Upper lobe of left lung (tissue), 6 donors: ENCODE measurements around the gene LCN2. TPM values are rescaled to one million over a fixed set of nuclear protein-coding genes. Genes with fewer than 3 reads are reported as not detected.
A peak's percentile ranks its signal among the peaks of the same experiment; 100 is the strongest.

ENCODE experiments used
- ATAC-seq, 2 donors: fragments of 200-7000 bp; cut with Tn5 transposase; one replicate each; pipeline ENCODE4 v1.9.1; 2022; ENCODE audit warnings: mild to moderate bottlenecking in 2 of 2, moderate library complexity in 2 of 2; ENCODE audit not compliant: low FRiP score in 2 of 2
- DNase-seq, 2 donors: peaks; one replicate each; pipeline ENCODE4 v3.0.0-alpha.2; 2019 to 2020
- H3K27ac ChIP-seq, 4 donors: fragments of 200-600 bp; sonication (generic); one replicate each; pipeline ENCODE4 v1.5.1; 2016 to 2019
- H3K27me3 ChIP-seq, 4 donors: fragments of 200-600 bp; sonication (generic); one replicate each; pipeline ENCODE4 v1.5.1; 2017 to 2019
- H3K36me3 ChIP-seq, 4 donors: fragments of 200-600 bp; sonication (generic); one replicate each; pipeline ENCODE4 v1.5.1; 2016 to 2019
- H3K4me1 ChIP-seq, 4 donors: fragments of 200-600 bp; sonication (generic); one replicate each; pipeline ENCODE4 v1.5.1; 2018 to 2019
- H3K4me3 ChIP-seq, 4 donors: fragments of 200-600 bp; sonication (generic); one replicate each; pipeline ENCODE4 v1.5.1; 2017 to 2019; ENCODE audit warnings: mild to moderate bottlenecking in 2 of 4, moderate library complexity in 1 of 4
- H3K9me3 ChIP-seq, 4 donors: fragments of 200-600 bp; sonication (generic); one replicate each; pipeline ENCODE4 v1.5.1; 2018 to 2019
- EP300 ChIP-seq, 4 donors: sonication (generic); formaldehyde crosslinking; IDR thresholded peaks; one replicate each; pipeline ENCODE4 v1.5.1; 2017; ENCODE audit warnings: antibody characterized with exemption in 4 of 4, control low read depth in 2 of 4
- POLR2A ChIP-seq, 4 donors: fragments of 450-650 bp; IDR thresholded peaks; one replicate each; pipeline ENCODE4 v1.5.1; 2016 to 2017; ENCODE audit warnings: antibody characterized with exemption in 4 of 4, mild to moderate bottlenecking in 2 of 4
- POLR2AphosphoS5 ChIP-seq, 2 donors: sonication (generic); formaldehyde crosslinking; IDR thresholded peaks; one replicate each; pipeline ENCODE4 v1.5.1; 2017; ENCODE audit warnings: antibody characterized with exemption in 2 of 2
- WGBS, 2 donors: methylation state at CpG; one replicate each; pipeline ENCODE4 v1.1.5; 2017 to 2018; 5-methylcytosine and 5-hydroxymethylcytosine counted together
- total RNA-seq, 6 donors: library from RNA; depleted of rRNA in 4 of 6; stranded (reverse); fragments of >200 nt in 4 of 6; gene quantifications; one replicate each; pipeline versions ENCODE4 v1.1.0 to v1.2.1, GENCODE V29; 2016 to 2021
- TF ChIP-seq, protein P1 (sequence below), 6 experiments: fragments of 450-650 bp in 4 of 6; fragments of 200-600 bp in 2 of 6; sonication (generic) in 2 of 6; IDR thresholded peaks; one replicate each; pipeline ENCODE4 v1.5.1; 2016 to 2019; ENCODE audit warnings: antibody characterized with exemption in 6 of 6
- donor health status: DM: no; HTN: no; CAD: no; lungs with moderate emphysema.
- donor health status: DM: no; HTN: yes; CAD: no; lungs with severe emphysema.

LCN2 gene
- total RNA-seq, 6 donors from 2014 or later: 9.0 to 193 (median 38.2) TPM

DNA sequence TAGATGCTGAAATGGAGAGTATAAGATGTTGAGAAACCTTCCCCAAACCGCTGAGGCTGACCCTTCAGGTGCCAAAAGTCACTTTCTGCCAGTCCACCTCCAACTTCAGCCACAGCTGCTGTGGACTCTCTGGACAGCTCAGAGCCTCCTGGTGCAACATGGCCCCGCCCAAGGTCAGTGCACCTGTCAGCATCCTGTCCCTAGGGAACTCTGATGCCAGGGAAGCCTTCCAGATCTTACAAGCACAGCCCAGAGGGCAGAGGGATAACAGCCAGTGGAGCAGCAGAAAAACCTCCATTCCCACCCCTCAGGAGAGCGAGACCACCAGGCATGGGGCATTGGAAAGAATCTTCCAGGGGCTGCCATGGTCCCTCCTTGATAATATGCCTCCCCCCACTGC lies 11.3 kb upstream of the LCN2 start:
- Histone ChIP-seq H3K36me3 (no peaks in the 10 kb centered on the region), H3K9me3 (no peaks in the 10 kb centered on the region), H3K27ac (no peak overlapping the region), H3K27me3 (no peaks in the 10 kb centered on the region), H3K4me1 (peaks cover 0 to 3% (median 0%) of the 10 kb centered on the region in 4 donors), H3K4me3 (no peak overlapping the region)
- DNase-seq (no peak), ATAC-seq (peak in 1 of 2 donors; percentile 38)
- TF ChIP-seq, protein P1, sequence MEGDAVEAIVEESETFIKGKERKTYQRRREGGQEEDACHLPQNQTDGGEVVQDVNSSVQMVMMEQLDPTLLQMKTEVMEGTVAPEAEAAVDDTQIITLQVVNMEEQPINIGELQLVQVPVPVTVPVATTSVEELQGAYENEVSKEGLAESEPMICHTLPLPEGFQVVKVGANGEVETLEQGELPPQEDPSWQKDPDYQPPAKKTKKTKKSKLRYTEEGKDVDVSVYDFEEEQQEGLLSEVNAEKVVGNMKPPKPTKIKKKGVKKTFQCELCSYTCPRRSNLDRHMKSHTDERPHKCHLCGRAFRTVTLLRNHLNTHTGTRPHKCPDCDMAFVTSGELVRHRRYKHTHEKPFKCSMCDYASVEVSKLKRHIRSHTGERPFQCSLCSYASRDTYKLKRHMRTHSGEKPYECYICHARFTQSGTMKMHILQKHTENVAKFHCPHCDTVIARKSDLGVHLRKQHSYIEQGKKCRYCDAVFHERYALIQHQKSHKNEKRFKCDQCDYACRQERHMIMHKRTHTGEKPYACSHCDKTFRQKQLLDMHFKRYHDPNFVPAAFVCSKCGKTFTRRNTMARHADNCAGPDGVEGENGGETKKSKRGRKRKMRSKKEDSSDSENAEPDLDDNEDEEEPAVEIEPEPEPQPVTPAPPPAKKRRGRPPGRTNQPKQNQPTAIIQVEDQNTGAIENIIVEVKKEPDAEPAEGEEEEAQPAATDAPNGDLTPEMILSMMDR (IDR thresholded peaks at IDR 0.05): no peak
- TF ChIP-seq EP300 (IDR thresholded peaks at IDR 0.05) (no peak), POLR2A (IDR thresholded peaks at IDR 0.05) (no peak)
- 90 to 93% methylated on average over 1 to 3 of the region's 3 CpGs for WGBS, 2 donors

DNA sequence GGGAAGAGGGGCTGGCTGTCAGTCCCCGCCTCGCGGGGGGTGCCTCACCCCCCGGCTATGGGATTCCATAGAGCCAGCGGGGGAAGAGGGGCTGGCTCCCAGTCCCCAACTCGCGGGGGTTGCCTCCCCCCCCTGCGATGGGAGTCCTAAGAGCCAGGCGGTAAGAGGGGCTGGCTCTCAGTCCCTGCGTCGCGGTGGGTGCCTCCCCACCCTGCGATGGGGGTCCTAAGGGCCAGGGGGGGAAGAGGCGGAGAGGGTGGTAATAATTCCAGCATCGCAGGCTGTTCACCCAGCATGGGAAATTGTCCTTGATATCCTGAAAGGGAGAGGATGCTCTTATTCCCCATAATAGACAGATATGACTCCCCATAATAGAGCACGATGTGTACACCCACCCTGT lies 9.6 kb upstream of the LCN2 start:
- no peaks in the 10 kb centered on the region for H3K9me3 ChIP-seq
- no peaks in the 10 kb centered on the region for H3K36me3 ChIP-seq
- H3K4me1 ChIP-seq: peaks cover 0 to 3% (median 0%) of the 10 kb centered on the region in 4 donors
- no peak for TF ChIP-seq EP300 (IDR thresholded peaks at IDR 0.05)
- TF ChIP-seq, protein P1 (IDR thresholded peaks at IDR 0.05): no peak
- TF ChIP-seq POLR2AphosphoS5 (IDR thresholded peaks at IDR 0.05): no peak
- no peak for TF ChIP-seq POLR2A (IDR thresholded peaks at IDR 0.05)
- no peaks in the 10 kb centered on the region for H3K27me3 ChIP-seq
- 77 to 90% methylated on average over 4 to 7 of the region's 16 CpGs for WGBS, 2 donors
- H3K27ac ChIP-seq: no peak overlapping the region
- no peak overlapping the region for H3K4me3 ChIP-seq
- DNase-seq (no peak), ATAC-seq (no peak)

DNA sequence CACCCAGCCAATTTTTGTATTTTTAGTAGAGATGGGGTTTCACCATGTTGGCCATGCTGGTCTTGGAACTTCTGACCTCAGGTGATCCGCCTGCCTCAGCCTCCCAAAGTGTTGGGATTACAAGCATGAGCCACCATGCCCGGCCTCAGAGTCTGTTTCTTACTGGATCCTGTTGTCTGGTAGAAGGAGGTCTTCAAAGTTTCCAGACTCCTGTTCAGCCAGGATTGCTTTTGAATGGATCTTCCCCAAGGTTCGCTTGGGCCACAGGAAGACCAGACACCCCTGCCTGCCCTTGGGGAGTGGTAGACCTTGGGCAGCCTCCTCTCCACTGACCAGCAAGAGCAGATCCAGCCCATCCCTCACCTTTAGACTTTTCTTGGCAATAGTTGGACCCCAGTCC lies 7.6 kb upstream of the LCN2 start:
- ATAC-seq (no peak), DNase-seq (no peak)
- TF ChIP-seq POLR2A (IDR thresholded peaks at IDR 0.05): no peak
- no peak for TF ChIP-seq EP300 (IDR thresholded peaks at IDR 0.05)
- TF ChIP-seq, protein P1 (IDR thresholded peaks at IDR 0.05): no peak
- TF ChIP-seq POLR2AphosphoS5 (IDR thresholded peaks at IDR 0.05): no peak
- Histone ChIP-seq H3K4me1 (peaks cover 0 to 4% (median 1%) of the 10 kb centered on the region in 4 donors), H3K4me3 (no peak overlapping the region), H3K36me3 (no peaks in the 10 kb centered on the region), H3K9me3 (no peaks in the 10 kb centered on the region), H3K27me3 (no peaks in the 10 kb centered on the region), H3K27ac (no peak overlapping the region)
- WGBS, 2 donors: 57 to 98% methylated on average over 1 to 3 of the region's 3 CpGs

DNA sequence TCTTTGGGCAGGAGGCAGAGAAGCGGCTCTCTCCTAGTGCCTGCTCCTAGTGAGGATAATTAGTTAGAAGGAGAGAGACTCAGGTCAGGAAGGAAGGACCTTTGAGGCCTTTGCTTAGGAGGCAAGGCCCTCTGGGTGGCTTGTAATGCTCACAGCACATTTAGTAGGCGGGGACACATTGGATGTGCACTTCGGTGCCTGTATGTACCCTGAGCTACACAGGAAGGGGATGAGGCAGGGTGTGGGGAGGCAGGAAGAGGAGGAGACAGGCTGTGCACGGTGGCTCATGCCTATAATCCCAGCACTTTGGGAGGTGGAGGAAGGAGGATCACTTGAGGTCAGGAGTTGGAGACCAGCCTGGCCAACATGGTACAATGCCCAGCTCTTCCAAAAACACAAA lies 7.2 kb upstream of the LCN2 start:
- no peaks in the 10 kb centered on the region for H3K36me3 ChIP-seq
- TF ChIP-seq, protein P1 (IDR thresholded peaks at IDR 0.05): no peak
- TF ChIP-seq EP300 (IDR thresholded peaks at IDR 0.05) (no peak), POLR2AphosphoS5 (IDR thresholded peaks at IDR 0.05) (no peak), POLR2A (IDR thresholded peaks at IDR 0.05) (no peak)
- ATAC-seq (no peak), DNase-seq (no peak)
- no peaks in the 10 kb centered on the region for H3K27me3 ChIP-seq
- H3K9me3 ChIP-seq: no peaks in the 10 kb centered on the region
- H3K27ac ChIP-seq: no peak overlapping the region
- H3K4me1 ChIP-seq: peaks cover 0 to 4% (median 1%) of the 10 kb centered on the region in 4 donors
- WGBS, 2 donors: 51 to 60% methylated on average over 4 of the region's 4 CpGs
- no peak overlapping the region for H3K4me3 ChIP-seq

DNA sequence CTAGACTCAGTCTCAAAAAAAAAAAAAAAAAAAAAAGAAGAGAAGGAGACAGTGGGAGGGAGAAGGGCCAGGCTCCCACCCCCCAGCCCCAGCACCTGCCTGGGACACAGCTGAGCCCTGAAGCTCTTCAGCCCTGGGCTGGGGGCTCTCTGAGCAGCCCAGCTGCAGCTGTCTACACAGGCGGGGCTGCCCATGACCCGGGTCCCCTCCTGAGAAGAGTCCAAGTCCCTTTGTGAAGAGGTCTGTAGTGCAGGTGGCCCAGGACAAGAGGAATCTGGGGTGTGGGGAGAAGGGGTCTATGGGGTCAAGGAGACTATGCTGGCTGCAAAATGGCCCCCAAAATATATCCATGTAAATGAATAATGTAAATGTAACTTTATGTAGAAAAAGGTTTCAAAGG lies 6.7 kb upstream of the LCN2 start:
- H3K27ac ChIP-seq: no peak overlapping the region
- 73 to 80% methylated on average over 2 of the region's 2 CpGs for WGBS, 2 donors
- no peak overlapping the region for H3K4me3 ChIP-seq
- DNase-seq: no peak
- ATAC-seq: no peak
- peaks cover 0 to 4% (median 1%) of the 10 kb centered on the region in 4 donors for H3K4me1 ChIP-seq
- no peaks in the 10 kb centered on the region for H3K36me3 ChIP-seq
- TF ChIP-seq, protein P1 (IDR thresholded peaks at IDR 0.05): no peak
- TF ChIP-seq POLR2A (IDR thresholded peaks at IDR 0.05) (no peak), EP300 (IDR thresholded peaks at IDR 0.05) (no peak), POLR2AphosphoS5 (IDR thresholded peaks at IDR 0.05) (no peak)
- H3K9me3 ChIP-seq: no peaks in the 10 kb centered on the region
- no peaks in the 10 kb centered on the region for H3K27me3 ChIP-seq
